Gastrocnemius medialis (tissue), 4 donors: ENCODE measurements around the gene ARHGAP15.

Experiments used
- CTCF ChIP-seq, 5 experiments: fragments of 450-650 bp in 3 of 5; fragments of 200-600 bp in 2 of 5; sonication (generic) in 2 of 5; IDR thresholded peaks in 4 of 5; conservative IDR thresholded peaks in 1 of 5; 1 replicate in 4 of 5; 2 replicates in 1 of 5; pipeline ENCODE4 v1.5.1; 2016 to 2019; ENCODE audit warnings: antibody characterized with exemption in 5 of 5, mild to moderate bottlenecking in 3 of 5, moderate library complexity in 3 of 5
- POLR2A ChIP-seq, 2 donors: fragments of 450-650 bp; IDR thresholded peaks; one replicate each; pipeline ENCODE4 v1.6.1; 2017; ENCODE audit warnings: antibody characterized with exemption in 2 of 2, mild to moderate bottlenecking in 2 of 2, moderate library complexity in 2 of 2

- no peak for TF ChIP-seq CTCF (IDR thresholded peaks at IDR 0.05 in 4 of 5, conservative IDR thresholded peaks at IDR 0.05 in 1 of 5)
- TF ChIP-seq POLR2A (IDR thresholded peaks at IDR 0.05), result no peak
Measured at GRCh38 chr2:143223556-143223955, 94.3 kb downstream of the ARHGAP15 start.
